Dendritic cell treated with granulocyte-macrophage colony-stimulating factor and Interleukin-4, amounts not matched to agents 40 ng/mL and 50 ng/mL, for 4 days (primary cell): ENCODE measurements around the gene APC2.

Experiments
- H3K27ac Mint-ChIP-seq: one replicate; pipeline ENCODE4 v1.8.0; 2022; ENCODE audit warnings: mild to moderate bottlenecking, mixed read lengths
- H3K27me3 Mint-ChIP-seq: one replicate; pipeline ENCODE4 v1.8.0; 2022; ENCODE audit warnings: mild to moderate bottlenecking, mixed read lengths
- H3K36me3 Mint-ChIP-seq: one replicate; pipeline ENCODE4 v1.8.0; 2022; ENCODE audit warnings: low read depth, mixed read lengths
- H3K4me1 Mint-ChIP-seq: one replicate; pipeline ENCODE4 v1.8.0; 2022; ENCODE audit warnings: low read depth, mixed read lengths
- H3K4me3 Mint-ChIP-seq: one replicate; pipeline ENCODE4 v1.8.0; 2022; ENCODE audit warnings: mild to moderate bottlenecking, moderate library complexity, mixed read lengths
- H3K9me3 Mint-ChIP-seq: one replicate; pipeline ENCODE4 v1.8.0; 2022; ENCODE audit warnings: mixed read lengths
- intact Hi-C: fragments of 100-400 bp; cut with micrococcal nuclease; formaldehyde crosslinking; loops from one replicate; pipeline ENCODE4 v1.15.0; 2022

The APC2 gene, protein sequence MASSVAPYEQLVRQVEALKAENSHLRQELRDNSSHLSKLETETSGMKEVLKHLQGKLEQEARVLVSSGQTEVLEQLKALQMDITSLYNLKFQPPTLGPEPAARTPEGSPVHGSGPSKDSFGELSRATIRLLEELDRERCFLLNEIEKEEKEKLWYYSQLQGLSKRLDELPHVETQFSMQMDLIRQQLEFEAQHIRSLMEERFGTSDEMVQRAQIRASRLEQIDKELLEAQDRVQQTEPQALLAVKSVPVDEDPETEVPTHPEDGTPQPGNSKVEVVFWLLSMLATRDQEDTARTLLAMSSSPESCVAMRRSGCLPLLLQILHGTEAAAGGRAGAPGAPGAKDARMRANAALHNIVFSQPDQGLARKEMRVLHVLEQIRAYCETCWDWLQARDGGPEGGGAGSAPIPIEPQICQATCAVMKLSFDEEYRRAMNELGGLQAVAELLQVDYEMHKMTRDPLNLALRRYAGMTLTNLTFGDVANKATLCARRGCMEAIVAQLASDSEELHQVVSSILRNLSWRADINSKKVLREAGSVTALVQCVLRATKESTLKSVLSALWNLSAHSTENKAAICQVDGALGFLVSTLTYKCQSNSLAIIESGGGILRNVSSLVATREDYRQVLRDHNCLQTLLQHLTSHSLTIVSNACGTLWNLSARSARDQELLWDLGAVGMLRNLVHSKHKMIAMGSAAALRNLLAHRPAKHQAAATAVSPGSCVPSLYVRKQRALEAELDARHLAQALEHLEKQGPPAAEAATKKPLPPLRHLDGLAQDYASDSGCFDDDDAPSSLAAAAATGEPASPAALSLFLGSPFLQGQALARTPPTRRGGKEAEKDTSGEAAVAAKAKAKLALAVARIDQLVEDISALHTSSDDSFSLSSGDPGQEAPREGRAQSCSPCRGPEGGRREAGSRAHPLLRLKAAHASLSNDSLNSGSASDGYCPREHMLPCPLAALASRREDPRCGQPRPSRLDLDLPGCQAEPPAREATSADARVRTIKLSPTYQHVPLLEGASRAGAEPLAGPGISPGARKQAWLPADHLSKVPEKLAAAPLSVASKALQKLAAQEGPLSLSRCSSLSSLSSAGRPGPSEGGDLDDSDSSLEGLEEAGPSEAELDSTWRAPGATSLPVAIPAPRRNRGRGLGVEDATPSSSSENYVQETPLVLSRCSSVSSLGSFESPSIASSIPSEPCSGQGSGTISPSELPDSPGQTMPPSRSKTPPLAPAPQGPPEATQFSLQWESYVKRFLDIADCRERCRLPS (N-terminal part only)

DNA sequence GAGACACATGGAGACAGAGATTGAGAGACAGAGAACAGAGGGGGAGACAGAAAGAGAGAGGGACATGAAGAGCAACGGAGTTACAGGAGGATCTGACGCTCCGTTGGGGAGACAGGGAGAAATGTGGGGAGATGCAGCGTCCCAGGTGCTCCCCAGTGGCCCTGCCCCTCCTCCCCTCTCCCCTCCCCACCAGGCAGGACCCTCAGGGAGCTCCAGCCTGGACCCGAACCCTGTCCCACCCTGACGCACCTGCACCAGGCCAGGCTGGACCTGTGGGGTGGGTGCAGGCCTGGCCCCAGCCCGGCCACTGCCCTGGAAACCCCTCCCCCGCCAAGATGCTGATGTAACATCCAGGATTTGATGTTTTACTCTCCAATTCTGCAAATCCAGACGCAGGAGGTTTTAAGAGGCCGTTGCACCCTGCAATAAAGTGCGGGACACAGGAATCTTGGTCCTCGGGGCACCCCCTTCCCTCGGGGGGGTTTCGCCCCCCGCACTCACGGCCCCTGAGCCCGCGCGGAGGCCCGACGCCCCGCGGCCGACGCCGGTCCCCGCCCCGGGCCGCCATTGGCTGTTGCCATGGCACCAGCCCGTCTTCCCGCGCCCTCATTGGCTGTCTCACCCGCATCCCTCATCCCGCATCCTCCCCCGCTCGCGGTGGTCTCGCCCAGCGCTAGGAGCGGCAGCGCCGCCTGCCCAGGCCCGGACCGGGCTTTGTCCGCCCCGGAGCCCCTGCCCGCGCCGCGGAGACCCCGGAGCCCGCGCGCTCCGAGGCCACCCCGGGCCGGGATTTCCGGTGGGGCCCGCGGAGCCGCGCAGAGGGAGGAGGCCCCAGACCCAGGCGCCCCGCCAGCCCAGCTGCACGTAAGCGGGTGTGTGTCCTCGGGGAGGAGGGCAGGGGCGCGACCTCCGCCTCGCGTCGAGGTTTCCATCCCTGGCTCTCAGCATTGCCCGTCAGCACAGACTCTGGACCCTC lies at the start of gene APC2:
Gene APC2, plus strand, starts transcription at position 655 of the 976 bp plus-strand sequence. CDS start 2,881 bp downstream, outside the sequence.
- Mint-ChIP-seq H3K27ac (no peak within 1 kb of the TSS), H3K4me1 (peaks cover 20% of the 10 kb centered on the region), H3K27me3 (peaks cover 87% of the 10 kb centered on the region), H3K9me3 (no peaks in the 10 kb centered on the region), H3K36me3 (no peaks in the 10 kb centered on the region), H3K4me3 (no peak within 1 kb of the TSS)
- intact Hi-C loops = no loop called here

DNA sequence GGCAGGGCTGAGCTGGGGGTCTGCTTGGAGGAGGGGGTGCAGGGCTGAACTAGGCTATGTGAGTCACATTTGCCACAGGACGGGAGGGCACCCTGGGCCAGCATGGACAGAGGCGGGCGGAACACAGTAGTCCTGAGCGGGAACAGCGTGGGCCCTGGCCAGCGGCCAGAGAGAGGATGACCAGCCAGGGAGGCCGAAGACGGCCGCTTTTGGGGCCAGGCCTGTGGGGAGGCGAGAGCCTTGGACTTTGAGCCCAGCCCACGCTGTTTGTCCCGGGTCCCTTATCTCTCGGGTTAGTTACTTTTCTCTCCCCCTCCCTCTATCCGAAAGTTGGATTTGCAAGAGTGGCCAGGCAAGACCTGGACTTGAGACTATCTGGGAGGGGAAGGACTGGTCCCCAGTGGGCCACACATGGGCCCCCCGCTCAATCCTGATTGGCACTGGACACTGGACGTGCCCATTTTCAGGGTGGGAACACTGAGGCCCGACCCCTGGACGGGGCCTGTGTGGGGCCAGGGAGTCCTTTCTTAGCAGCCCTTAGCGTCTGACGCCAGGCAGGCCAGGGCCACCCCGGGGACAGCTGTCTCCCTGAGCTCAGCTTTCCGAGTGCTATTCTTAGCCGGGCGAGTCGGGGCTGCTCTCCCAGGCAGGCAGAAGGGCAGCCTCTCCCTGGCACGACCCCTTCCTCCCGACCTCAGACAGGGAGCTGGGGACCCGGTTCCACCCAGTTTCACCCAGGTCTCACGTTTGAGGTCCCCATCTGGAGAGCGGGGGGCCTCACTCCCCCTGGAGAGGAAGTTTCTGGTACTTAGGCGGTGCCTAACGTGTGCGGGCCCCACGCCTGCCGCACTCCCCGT lies 49.4 kb upstream of the APC2 start:
- intact Hi-C loops = no loop called here
- peaks cover 47% of the 10 kb centered on the region for H3K27me3 Mint-ChIP-seq
- peaks cover 7% of the 10 kb centered on the region for H3K36me3 Mint-ChIP-seq
- peaks cover 36% of the 10 kb centered on the region for H3K4me1 Mint-ChIP-seq
- H3K27ac Mint-ChIP-seq = no peak overlapping the region
- no peaks in the 10 kb centered on the region for H3K9me3 Mint-ChIP-seq
- peak overlapping the region; percentile 50 for H3K4me3 Mint-ChIP-seq

DNA sequence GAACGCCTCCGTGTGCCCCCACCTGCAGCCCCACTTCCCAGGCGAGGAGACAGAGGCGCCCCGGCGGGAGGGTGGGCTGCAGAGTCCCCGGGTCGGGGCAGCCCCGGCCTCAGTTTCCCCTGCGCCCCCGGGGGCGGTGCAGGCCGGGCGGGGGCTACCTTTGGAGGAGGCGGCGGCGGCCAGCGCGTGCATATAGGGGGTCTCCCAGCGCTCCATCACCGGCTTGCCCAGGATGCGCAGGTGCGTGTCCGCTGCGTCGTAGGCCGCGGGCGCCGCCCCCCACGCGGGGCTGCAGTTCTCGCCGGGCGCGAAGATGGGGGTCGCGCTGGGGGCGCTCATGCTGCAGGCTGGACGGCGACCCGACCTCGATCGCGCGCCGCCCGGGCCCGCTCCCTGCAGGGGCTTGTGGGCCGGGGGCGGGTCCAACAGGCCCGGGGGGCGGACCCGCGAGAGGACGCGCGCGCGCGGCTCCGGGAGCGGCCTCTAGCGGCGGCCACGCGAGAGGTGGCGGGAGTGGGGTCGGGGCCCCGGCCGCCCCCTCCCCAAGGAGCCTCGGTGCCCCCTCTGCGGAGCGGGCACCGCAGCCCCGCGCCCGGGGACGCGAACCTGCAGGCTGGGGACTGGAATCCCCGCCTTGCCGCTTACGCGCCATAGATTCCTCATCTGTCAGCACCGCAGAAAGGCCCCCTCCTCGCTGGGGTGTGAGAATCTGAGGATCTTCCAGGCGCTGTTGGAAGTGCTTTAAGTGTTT lies 48.6 kb upstream of the APC2 start, which contains the start of gene GAMT:
Gene GAMT, minus strand, starts transcription at position 405 of the 751 bp plus-strand sequence. Its CDS starts 66 bp downstream, at position 339.
- Mint-ChIP-seq H3K36me3 (no peaks in the 10 kb centered on the region), H3K27ac (no peak within 1 kb of the TSS), H3K4me3 (peak within 1 kb of the TSS; percentile 50), H3K27me3 (peaks cover 47% of the 10 kb centered on the region), H3K4me1 (peaks cover 30% of the 10 kb centered on the region), H3K9me3 (no peaks in the 10 kb centered on the region)
- intact Hi-C loops = no loop called here

DNA sequence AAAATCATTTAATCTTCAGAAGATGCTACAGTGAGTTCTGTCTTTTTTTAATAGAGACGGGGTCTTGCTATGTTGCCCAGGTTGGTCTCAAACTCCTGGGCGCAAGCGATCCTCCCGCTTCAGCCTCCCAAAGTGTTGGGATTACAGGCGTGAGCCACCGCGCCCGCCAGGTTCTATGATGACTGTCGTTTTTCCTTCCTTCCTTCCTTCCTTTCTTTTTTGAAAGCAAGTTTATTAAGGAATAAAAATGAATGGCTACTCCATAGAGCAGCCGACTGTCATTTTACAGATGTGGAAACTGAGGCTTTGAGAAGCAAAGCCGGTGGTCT lies 48.1 kb upstream of the APC2 start:
- no peak overlapping the region for H3K27ac Mint-ChIP-seq
- no peaks in the 10 kb centered on the region for H3K9me3 Mint-ChIP-seq
- H3K4me1 Mint-ChIP-seq = peaks cover 30% of the 10 kb centered on the region
- H3K36me3 Mint-ChIP-seq = no peaks in the 10 kb centered on the region
- peak overlapping the region; percentile 13 for H3K4me3 Mint-ChIP-seq
- peaks cover 47% of the 10 kb centered on the region for H3K27me3 Mint-ChIP-seq
- intact Hi-C loops = no loop called here

DNA sequence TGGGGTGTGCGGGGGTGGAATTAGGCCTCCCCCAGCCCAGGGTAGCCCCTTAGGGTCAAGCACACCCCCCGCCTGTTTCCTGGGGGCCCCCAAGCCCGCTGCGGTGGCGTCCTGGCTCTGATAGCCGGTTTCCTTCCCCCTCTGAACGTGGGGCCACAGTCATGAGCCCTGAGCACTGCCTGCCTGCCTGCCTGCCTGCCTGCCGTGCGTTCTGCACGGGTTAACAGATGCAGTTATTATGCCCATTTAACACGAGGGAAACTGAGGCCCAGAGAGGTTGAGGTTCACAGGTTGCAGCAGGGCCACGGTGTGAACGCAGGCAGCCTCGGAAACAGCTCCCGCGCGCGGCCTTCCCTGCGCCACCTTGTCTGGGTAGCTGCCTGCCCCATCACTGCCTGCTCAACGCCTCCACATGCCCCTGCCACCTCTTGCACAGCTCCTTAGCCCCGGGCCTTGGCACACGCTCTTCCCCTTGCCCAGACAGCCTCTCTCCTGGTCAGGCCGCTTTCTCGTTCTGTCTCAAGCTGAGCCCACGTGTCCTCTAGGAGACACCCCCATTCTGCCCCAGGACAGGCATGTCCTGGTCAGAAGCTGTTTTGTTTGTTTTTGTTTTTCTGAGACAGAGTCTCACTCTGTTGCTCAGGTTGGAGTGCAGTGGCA lies 47.4 kb upstream of the APC2 start:
- H3K27me3 Mint-ChIP-seq = peaks cover 47% of the 10 kb centered on the region
- no peak overlapping the region for H3K27ac Mint-ChIP-seq
- intact Hi-C loops = no loop called here
- H3K36me3 Mint-ChIP-seq = no peaks in the 10 kb centered on the region
- H3K4me3 Mint-ChIP-seq = no peak overlapping the region
- no peaks in the 10 kb centered on the region for H3K9me3 Mint-ChIP-seq
- H3K4me1 Mint-ChIP-seq = peaks cover 24% of the 10 kb centered on the region

DNA sequence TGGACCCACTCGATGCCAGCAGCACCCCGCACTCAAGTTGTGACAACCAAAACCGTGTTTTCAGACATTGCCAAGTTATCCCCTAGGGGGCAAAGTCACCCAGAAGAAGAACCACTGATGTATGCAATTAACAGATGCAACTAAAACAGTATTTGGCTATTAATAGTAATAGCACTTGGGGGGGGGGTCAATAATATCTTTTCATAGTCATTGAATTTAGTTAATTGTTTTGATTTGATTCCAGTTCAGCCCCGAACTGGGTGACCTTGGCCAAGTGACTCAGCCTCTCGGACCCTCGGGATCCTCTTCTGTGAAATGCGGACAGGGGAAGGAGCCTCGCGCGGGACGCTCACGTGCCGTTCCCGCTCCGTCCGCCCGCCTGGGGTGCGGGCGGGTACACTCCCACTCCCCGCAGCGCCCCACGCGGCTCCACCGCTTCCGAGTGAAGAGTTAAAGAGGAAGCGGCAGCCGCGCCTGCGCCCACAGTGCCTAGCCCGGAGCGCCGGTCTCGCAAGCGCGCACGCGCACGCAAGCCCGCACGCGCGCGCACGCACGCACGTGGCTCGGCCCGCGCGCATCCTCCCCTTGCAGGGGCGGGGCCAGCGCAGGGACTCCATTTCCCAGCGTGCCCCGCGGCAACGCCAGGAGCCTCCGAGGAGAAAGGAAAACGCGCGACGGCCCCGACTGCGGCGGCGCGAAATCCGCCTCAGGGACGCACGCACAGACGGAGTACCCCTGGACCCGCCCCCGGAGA lies 43.0 kb upstream of the APC2 start:
- Mint-ChIP-seq H3K4me1 (peaks cover 55% of the 10 kb centered on the region), H3K36me3 (peaks cover 30% of the 10 kb centered on the region), H3K27ac (peak overlapping the region; percentile 73), H3K9me3 (no peaks in the 10 kb centered on the region), H3K4me3 (peak overlapping the region; percentile 69), H3K27me3 (peaks cover 21% of the 10 kb centered on the region)
- intact Hi-C loops = no loop called here

DNA sequence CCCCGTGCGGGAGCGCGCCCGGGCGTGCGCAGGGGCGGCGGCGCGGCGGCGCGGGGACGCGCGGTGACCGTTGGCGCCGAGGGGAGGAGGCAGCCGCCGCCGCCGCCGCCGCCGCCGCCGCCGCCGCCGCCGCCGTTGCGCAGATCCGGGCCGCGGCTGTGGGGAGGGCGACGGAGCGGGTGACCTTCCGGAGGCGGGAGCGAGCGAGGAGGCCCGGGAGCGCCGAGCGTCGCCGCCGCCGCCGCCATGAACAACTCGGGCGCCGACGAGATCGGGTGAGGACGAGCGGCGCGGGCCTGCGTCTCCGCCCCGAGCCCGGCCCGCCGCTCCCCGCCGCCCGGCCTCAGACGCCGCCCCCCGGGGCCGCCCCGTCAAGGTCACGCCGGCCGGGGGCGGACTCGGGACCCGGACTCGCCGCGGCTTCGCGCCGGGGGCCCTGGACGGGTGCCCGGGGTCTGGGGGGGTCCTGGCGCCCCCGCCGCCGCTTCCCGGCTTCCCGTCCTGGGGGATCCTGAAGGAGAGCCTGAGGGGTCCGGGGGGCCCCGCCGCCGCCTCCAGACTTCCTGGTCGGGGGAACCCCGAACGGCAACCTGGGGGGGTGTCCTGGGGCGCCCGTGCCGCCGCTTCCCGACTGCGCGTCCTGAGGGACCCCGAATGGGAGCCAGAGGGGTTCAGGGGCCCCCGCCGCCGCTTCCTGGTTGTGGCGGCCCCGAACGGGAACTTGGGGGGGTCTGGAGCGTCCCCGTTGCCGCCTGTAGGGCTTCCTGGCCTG lies 42.2 kb upstream of the APC2 start, which contains the start of gene DAZAP1:
Gene DAZAP1, plus strand, starts transcription at position 59 of the 772 bp plus-strand sequence. Its CDS starts 188 bp downstream, at position 247.
- Mint-ChIP-seq H3K36me3 (peaks cover 37% of the 10 kb centered on the region), H3K4me1 (peaks cover 57% of the 10 kb centered on the region), H3K27ac (peak within 1 kb of the TSS; percentile 81), H3K4me3 (peak within 1 kb of the TSS; percentile 91), H3K9me3 (no peaks in the 10 kb centered on the region), H3K27me3 (peaks cover 14% of the 10 kb centered on the region)
- intact Hi-C loops = no loop called here

DNA sequence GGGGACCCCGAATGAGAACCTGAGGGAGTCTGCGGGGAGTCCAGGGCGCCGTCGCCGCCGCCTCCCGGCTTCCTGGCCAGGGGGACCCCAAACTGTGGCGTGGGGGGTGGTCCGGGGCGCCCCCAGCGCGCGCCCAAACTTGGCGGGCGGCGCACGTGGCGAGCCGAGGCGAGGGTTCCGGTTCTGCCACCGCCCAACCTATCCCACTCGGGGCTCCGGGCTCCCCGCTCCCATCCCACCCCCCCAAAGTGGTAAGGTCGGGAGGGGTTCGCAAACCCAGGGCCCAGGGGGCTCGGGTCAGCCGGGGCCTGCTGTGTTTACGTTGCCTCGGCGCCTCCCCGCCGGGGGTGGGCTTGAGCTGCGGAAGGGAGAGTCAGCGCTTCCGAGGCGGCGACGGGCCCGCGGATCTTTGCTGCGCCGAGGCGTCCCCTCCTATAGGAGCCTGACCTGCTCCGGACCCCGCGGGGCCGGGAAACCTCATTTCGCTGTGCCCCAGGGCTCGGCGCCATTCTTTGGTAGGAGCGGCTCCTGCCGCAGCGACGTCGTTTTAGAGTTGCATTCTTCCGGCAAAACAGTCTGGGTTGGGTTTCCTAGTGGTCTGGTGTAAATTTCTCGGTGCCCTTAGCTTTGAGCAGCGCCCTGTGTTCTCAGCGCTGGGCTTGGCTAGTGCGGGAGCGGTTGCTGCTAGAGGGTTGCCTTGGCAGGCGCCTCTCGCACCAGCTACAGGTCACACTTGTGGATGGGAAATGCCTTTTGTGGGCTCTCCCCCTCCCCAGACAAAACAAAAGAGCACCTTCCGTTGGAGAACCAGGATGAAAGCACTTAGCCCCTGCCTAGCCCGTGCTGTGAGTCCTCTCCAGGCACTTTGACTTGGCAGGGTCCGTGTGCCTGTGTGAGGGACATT lies 41.4 kb upstream of the APC2 start:
- Mint-ChIP-seq H3K27me3 (peaks cover 6% of the 10 kb centered on the region), H3K9me3 (no peaks in the 10 kb centered on the region), H3K4me1 (peaks cover 62% of the 10 kb centered on the region), H3K4me3 (peak overlapping the region; percentile 91), H3K36me3 (peaks cover 46% of the 10 kb centered on the region), H3K27ac (peak overlapping the region; percentile 81)
- intact Hi-C loops = no loop called here

DNA sequence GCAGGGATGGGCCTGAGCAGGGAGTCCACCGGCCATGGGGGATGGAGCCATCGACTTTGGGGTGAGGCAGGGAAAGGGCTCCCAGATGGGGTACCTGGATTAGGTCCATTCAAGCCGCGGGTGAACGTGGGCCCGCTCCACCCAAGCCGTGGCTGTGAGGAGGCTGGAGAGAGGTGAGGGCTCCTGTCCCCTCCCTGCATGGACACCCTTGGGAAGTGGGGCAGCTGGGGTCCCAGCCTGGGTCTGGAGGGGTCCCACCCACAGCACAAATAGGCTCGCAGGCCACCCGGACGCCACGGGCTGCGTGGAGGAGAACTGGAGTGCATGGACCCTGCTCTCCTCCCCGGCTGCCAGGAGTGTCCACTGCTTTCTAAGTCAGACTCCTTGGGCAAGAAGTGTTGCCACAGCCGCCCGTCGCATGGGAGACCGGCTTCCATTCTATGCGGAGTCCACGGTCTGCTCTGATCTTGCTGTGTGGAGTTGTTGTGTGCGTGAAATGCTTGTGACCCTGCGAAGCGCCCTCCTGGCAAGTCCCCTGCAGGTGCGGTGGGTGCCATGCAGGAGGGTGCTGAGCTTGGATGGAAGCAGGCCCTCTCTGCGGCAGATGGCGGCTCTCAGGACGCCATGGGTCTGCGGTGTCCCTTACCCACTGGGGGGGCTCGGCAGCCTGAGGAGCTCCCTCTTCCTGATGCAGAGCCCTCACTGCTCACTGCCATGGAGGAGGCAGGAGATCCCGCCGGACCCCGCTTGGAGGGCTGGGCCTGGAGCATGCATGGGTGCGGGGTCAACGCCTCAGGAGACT lies 40.5 kb upstream of the APC2 start:
- no peaks in the 10 kb centered on the region for H3K9me3 Mint-ChIP-seq

More for the DNA sequence above, 40.5 kb upstream of the APC2 start:
- peaks cover 68% of the 10 kb centered on the region for H3K4me1 Mint-ChIP-seq
- H3K27me3 Mint-ChIP-seq = peaks cover 2% of the 10 kb centered on the region
- peak overlapping the region; percentile 81 for H3K27ac Mint-ChIP-seq
- intact Hi-C loops = no loop called here
- H3K4me3 Mint-ChIP-seq = peak overlapping the region; percentile 91
- H3K36me3 Mint-ChIP-seq = peaks cover 54% of the 10 kb centered on the region
